Mammary epithelial cell (primary cell): ENCODE results near the gene MED29.
A peak's percentile ranks its signal among the peaks of the same experiment; 100 is the strongest.

Experiments
- EZH2 ChIP-seq: IDR thresholded peaks from 2 replicates; pipeline ENCODE4 v1.6.1; 2012; ENCODE audit warnings: low read length, inconsistent platforms, borderline replicate concordance
- TF ChIP-seq, protein P1 (sequence below), 2 donors: IDR thresholded peaks in 1 of 2; conservative IDR thresholded peaks in 1 of 2; 2 replicates each; pipeline ENCODE4 v1.5.1; 2011 to 2012; ENCODE audit warnings: inconsistent platforms in 2 of 2, low read length in 2 of 2, mild to moderate bottlenecking in 2 of 2, control low read depth in 1 of 2, low read depth in 1 of 2; ENCODE audit not compliant: insufficient read depth in 1 of 2; ENCODE audit errors: extremely low read depth in 1 of 2

DNA sequence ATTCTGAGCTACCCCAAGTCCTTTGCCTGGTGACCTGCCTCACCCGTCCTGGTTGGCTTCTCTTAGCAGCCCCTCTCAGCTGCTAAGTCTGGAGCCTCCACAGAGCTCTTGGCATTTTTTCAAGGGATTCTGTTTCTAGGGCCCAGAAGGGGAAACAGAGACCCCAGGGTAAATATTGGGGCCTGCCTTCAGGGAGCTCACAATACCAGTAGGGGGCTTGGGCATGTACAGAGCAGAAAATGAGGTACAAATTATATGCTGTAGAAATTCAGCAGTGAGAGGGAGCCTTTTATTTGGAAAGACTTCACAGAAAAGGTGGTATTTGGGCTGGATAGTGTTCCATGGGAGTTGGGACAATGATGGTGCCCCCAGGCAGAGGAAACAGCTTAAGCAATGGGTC is 45.2 kb upstream of the MED29 start:
- TF ChIP-seq, protein P1, sequence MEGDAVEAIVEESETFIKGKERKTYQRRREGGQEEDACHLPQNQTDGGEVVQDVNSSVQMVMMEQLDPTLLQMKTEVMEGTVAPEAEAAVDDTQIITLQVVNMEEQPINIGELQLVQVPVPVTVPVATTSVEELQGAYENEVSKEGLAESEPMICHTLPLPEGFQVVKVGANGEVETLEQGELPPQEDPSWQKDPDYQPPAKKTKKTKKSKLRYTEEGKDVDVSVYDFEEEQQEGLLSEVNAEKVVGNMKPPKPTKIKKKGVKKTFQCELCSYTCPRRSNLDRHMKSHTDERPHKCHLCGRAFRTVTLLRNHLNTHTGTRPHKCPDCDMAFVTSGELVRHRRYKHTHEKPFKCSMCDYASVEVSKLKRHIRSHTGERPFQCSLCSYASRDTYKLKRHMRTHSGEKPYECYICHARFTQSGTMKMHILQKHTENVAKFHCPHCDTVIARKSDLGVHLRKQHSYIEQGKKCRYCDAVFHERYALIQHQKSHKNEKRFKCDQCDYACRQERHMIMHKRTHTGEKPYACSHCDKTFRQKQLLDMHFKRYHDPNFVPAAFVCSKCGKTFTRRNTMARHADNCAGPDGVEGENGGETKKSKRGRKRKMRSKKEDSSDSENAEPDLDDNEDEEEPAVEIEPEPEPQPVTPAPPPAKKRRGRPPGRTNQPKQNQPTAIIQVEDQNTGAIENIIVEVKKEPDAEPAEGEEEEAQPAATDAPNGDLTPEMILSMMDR (conservative IDR thresholded peaks at IDR 0.05 in 1 of 2, IDR thresholded peaks at IDR 0.05 in 1 of 2; ENCODE audit: extremely low read depth in 1 of 2, insufficient read depth in 1 of 2, low read depth in 1 of 2, low read length in 2 of 2): peak in 1 of 2 donors; percentile 3
- no peak for TF ChIP-seq EZH2
